ENCODE results near the gene TUBA3D. TPM values are rescaled to one million over a fixed set of nuclear protein-coding genes. Genes with fewer than 3 reads are reported as not detected.
"Not testable (repeated sequence)": the region's sequence is repeated elsewhere in the genome, so short reads cannot be mapped to it uniquely, and the experiment has no call there.

Gene TUBA3D
- total RNA-seq, 6 experiments from 2014 or later: 0.30 to 3.1 (median 1.5) TPM; not detected in 2

- DNase-seq; H3K36me3 ChIP-seq; H3K27me3 ChIP-seq; H3K27ac ChIP-seq; H3K9me3 ChIP-seq; intact Hi-C loops (cut with DNase I); H3K4me3 ChIP-seq; H3K4me1 ChIP-seq: not testable (repeated sequence)
- ATAC-seq: peak in 1 of 4 donors; percentile 11
- WGBS (ENCODE audit: insufficient coverage, low coverage, low lambda C conversion rate, missing lambda C conversion rate): 53% methylated on average over 7 of the region's 26 CpGs
These were observed 53.3 kb downstream of the TUBA3D start for GRCh38 chr2:131528981-131529863.

GRCh38 chr2:131529864-131530445 is 54.0 kb downstream of the TUBA3D start:
- H3K9me3 ChIP-seq; H3K4me3 ChIP-seq; H3K36me3 ChIP-seq; H3K27ac ChIP-seq; H3K4me1 ChIP-seq; DNase-seq; H3K27me3 ChIP-seq; ATAC-seq; intact Hi-C loops (cut with DNase I): not testable (repeated sequence)
- WGBS (ENCODE audit: insufficient coverage, low coverage, low lambda C conversion rate, missing lambda C conversion rate): no CpG with 5 or more reads among the region's 5 CpGs

DNA sequence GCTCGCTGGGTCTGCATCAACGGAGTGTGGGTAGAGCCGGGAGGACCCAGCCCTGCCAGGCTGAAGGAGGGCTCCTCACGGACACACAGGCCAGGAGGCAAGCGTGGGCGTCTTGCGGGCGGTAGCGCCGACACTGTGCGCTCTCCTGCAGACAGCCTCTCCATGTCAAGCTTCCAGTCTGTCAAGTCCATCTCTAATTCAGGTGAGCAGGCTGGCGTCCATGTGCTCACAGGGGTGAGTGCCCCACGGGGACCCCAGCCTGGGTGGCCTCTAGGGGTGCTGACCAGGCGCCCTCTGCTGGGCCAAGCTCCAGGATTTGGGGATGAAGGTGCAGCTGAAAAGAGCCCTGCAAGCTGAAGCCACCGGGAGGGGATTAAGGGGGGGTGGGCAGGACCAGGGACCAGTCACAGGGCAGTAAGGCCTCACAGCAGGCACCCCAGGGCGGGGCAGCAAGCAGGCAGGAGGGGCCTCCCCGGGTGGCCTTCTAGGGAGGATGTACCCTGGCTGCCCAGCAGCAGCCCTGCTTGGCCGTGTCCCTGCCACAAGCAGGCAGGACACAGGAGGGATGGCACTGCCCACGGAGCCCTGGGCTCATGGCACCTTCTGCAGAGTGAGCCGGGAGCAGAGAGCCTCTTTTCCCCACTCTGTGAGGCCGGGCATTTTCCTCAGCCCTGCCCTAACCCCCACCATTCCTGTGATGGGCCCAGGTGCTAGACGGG is 54.9 kb downstream of the TUBA3D start:
- H3K27ac ChIP-seq; H3K4me1 ChIP-seq; ATAC-seq; intact Hi-C loops (cut with DNase I); H3K36me3 ChIP-seq; H3K27me3 ChIP-seq; H3K4me3 ChIP-seq; H3K9me3 ChIP-seq: not testable (repeated sequence)
- WGBS (ENCODE audit: insufficient coverage, low coverage, low lambda C conversion rate, missing lambda C conversion rate): no CpG with 5 or more reads among the region's 22 CpGs
- DNase-seq: peak in 1 of 3 donors; percentile 38

GRCh38 chr2:131531547-131532185 is 55.7 kb downstream of the TUBA3D start:
- H3K4me1 ChIP-seq; H3K36me3 ChIP-seq; H3K4me3 ChIP-seq; intact Hi-C loops (cut with DNase I); ATAC-seq; H3K27me3 ChIP-seq; H3K27ac ChIP-seq; H3K9me3 ChIP-seq: not testable (repeated sequence)
- DNase-seq: peak in 1 of 3 donors; percentile 20
- WGBS (ENCODE audit: insufficient coverage, low coverage, low lambda C conversion rate, missing lambda C conversion rate): no CpG with 5 or more reads among the region's 11 CpGs

Small RNAs within 50 kb of the gene (microRNA-seq; reads per million reads assigned to microRNA genes)
- gene MIR4784: 0 reads per million in 2 donors

Other genes starting within 250 kb of the TUBA3D start
- under 1 TPM in 1 of 6 experiments, not detected in 5; 0.07 TPM for gene RAB6D, start 112.0 kb upstream of the TUBA3D start, total RNA-seq
- gene MZT2A, start 16.3 kb downstream of the TUBA3D start, total RNA-seq: 10 to 100 TPM; 36.5 to 61.9 (median 42.6) TPM
- gene CCDC74A, start 51.8 kb downstream of the TUBA3D start, total RNA-seq: 1 to 10 TPM in 1 of 6 experiments, under 1 TPM in 5; 0.20 to 1.2 (median 0.56) TPM